Epithelial cell of esophagus (primary cell): Measurements from ENCODE around the gene GALNTL6.
A peak's percentile ranks its signal among the peaks of the same experiment; 100 is the strongest.

Source experiments
- DNase-seq: peaks from one replicate; pipeline ENCODE4 v3.0.0; 2010; ENCODE audit warnings: low read depth
- H3K4me3 ChIP-seq: 2 replicates; pipeline ENCODE4 v1.5.1; 2011; ENCODE audit warnings: mild to moderate bottlenecking, low read length, control low read depth
- TF ChIP-seq, protein P1 (sequence below): IDR thresholded peaks from 2 replicates; pipeline ENCODE4 v1.5.1; 2011; ENCODE audit warnings: low read depth, mild to moderate bottlenecking, low read length, control low read depth, inconsistent platforms; ENCODE audit not compliant: insufficient read depth; ENCODE audit errors: missing control alignments

The GALNTL6 gene

DNA sequence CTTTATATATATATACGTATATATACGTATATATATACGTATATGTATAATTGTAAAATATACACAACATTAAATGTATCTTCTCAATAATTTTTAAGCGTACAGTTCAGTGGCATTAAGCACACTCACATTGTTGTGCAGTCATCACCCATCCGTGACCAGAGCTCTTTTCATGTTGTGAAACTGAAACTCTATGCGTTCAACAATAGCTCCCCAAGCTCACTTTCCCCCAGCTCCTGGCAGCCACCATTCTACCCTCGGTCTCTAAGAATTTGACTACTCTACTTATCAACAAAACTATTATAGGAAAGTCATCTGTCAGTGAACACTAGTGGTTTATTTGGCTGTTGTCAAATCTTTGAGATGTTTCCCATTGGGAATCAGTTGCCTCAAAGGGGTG, 733.6 kb downstream of the GALNTL6 start:
- TF ChIP-seq, protein P1, sequence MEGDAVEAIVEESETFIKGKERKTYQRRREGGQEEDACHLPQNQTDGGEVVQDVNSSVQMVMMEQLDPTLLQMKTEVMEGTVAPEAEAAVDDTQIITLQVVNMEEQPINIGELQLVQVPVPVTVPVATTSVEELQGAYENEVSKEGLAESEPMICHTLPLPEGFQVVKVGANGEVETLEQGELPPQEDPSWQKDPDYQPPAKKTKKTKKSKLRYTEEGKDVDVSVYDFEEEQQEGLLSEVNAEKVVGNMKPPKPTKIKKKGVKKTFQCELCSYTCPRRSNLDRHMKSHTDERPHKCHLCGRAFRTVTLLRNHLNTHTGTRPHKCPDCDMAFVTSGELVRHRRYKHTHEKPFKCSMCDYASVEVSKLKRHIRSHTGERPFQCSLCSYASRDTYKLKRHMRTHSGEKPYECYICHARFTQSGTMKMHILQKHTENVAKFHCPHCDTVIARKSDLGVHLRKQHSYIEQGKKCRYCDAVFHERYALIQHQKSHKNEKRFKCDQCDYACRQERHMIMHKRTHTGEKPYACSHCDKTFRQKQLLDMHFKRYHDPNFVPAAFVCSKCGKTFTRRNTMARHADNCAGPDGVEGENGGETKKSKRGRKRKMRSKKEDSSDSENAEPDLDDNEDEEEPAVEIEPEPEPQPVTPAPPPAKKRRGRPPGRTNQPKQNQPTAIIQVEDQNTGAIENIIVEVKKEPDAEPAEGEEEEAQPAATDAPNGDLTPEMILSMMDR, result no peak
- no peak overlapping the region for H3K4me3 ChIP-seq
- no peak for DNase-seq

DNA sequence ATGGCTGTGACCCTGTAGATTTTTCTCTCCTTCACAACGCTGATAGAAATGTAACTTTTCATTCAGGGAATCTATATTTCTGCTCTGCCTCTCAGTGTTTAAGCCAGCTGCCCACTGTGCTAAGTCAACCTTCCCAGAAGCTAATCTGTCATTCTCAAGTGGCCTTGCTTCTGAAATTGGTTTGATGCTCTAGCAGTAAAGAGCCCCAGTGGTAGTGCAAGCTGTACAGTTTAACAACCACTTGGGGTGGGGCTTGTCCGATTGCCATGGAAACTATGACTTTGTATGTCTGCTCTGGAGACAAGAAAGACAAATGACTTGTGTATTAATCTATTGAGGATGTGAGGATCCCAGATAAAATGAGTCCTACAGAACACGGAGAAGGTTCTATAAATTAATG, 734.5 kb downstream of the GALNTL6 start:
- TF ChIP-seq, protein P1, result no peak
- DNase-seq, result no peak
- no peak overlapping the region for H3K4me3 ChIP-seq

DNA sequence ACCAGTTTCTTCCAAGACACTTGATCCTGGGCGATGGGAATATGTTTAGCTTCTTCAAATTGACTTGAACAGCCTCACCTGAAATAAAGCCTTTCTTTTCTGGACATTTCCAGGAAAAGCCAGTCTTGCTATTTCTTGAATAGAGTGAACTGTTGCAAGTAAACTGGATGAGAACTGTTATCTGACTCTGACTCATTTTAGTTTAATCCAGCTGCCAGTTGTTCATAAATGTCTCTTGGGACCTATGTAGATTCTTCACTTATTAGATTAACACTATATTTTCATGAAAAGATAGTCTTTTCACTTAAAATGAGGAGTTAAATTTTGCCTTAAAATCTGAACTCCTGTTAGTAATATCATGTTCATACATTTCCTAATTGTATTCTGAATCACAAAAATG, 740.0 kb downstream of the GALNTL6 start:
- H3K4me3 ChIP-seq, result no peak overlapping the region
- TF ChIP-seq, protein P1, result no peak
- DNase-seq, result no peak

DNA sequence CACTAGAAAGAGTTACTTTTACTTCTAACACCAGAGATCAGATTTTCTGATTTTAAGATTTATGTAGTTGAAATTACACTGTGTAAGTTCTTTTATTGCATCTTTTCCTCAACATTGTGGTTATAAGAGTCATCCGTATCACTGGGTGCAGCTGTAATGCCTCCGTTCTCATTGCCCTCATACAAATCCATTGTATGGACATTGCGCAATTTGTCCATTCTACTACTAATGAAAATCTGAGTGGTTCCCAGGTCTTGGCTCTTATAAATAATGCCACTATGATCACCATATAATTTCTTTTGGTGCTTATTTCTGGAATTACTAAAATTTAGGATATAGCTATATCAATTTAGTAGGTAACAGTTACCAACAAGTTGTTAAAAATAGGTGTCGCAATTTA, 741.4 kb downstream of the GALNTL6 start:
- no peak for DNase-seq
- TF ChIP-seq, protein P1, result no peak
- no peak overlapping the region for H3K4me3 ChIP-seq

DNA sequence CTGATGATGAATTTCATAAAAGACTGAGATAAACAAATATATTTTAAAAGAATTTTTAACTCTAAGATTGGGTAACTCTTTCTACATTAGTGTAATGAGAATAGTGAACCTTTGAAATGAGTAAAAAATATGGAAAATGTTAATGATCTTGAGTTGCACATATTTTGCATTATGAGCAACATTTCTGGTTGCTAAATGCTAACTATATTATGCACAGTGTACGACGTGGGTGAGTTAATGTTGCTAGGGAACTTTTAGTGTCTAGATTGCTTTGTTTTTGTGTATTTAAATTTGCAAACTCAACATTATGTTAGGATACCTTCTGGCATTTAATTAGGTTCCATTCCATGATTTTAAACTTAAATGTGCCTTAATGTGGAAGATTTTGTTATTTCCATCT, 742.5 kb downstream of the GALNTL6 start:
- no peak for DNase-seq
- H3K4me3 ChIP-seq, result no peak overlapping the region
- TF ChIP-seq, protein P1, result no peak

DNA sequence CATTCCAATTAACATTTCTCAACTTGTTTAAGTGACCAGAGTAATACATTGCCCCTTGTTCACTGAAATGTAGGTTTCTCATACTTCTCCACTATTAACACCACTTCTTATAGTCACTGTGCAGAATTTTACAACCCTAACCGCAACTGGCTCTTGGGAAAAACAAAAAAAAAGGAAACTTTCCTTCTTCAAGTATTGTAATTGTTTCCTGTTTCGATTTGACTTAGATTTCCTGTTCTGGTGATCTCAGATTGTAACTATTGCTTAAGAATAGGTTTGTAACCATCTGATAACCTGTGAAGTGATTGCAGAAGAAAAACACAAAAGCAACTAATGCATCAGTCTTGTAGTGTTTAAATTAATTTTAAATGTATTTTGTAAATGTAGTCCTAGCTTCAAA, 760.7 kb downstream of the GALNTL6 start:
- DNase-seq, result peak; percentile 3
- TF ChIP-seq, protein P1, result no peak
- no peak overlapping the region for H3K4me3 ChIP-seq

DNA sequence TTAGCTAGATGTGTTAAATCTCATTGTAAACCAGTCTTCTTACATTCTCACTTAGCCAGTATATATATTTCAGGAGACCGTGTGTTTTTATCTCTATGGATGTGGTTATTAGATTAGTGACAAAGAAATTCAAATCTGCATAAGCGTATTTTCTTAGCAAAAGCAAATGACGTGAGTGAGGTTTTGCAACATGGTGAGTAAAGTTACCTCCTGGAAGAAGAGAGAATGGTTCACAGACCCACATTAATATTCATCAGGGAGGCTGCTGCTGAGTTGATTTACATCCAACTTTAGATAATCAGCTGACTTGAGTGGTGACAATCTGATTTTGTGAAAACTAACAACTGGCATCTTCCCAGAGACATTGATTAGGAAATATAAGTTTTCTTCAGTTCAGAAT, 765.5 kb downstream of the GALNTL6 start:
- no peak for DNase-seq
- TF ChIP-seq, protein P1, result no peak
- no peak overlapping the region for H3K4me3 ChIP-seq
